DOHH2 (cell line): Measurements from ENCODE around the gene HIBADH.

ENCODE experiments used
- H3F3A ChIP-seq: fragments of 200-600 bp; sonication (generic), shearing (Covaris generic); 2 replicates; pipeline ENCODE4 v1.6.0; 2016; ENCODE audit warnings: antibody characterized with exemption, mild to moderate bottlenecking; ENCODE audit not compliant: control insufficient read depth, insufficient read depth
- H3K27ac ChIP-seq: fragments of 200-600 bp; sonication (generic); 2 replicates; pipeline ENCODE4 v1.5.1; 2014; ENCODE audit warnings: low read depth, mild to moderate bottlenecking, low read length, moderate library complexity
- H3K27me3 ChIP-seq: fragments of 200-600 bp; sonication (generic); 2 replicates; pipeline ENCODE4 v1.6.1; 2014; ENCODE audit warnings: mild to moderate bottlenecking, low read length, mixed read lengths; ENCODE audit not compliant: control insufficient read depth
- H3K36me3 ChIP-seq: fragments of 200-600 bp; sonication (generic); 2 replicates; pipeline ENCODE4 v1.6.1; 2014; ENCODE audit warnings: mild to moderate bottlenecking, low read length, moderate library complexity, mixed read lengths; ENCODE audit not compliant: control insufficient read depth
- H3K4me1 ChIP-seq: fragments of 200-600 bp; sonication (generic); 2 replicates; pipeline ENCODE4 v1.6.1; 2014; ENCODE audit warnings: mild to moderate bottlenecking, low read length, mixed read lengths; ENCODE audit not compliant: control insufficient read depth
- H3K4me2 ChIP-seq: fragments of 200-600 bp; sonication (generic); 2 replicates; pipeline ENCODE4 v1.6.0; 2014; ENCODE audit warnings: mild to moderate bottlenecking, low read length, moderate library complexity
- H3K4me3 ChIP-seq: fragments of 200-600 bp; sonication (generic); 2 replicates; pipeline ENCODE4 v1.5.1; 2014; ENCODE audit warnings: mild to moderate bottlenecking, low read length, mixed read lengths
- H3K79me2 ChIP-seq: fragments of 200-600 bp; sonication (generic); 2 replicates; pipeline ENCODE4 v1.6.1; 2014; ENCODE audit warnings: mild to moderate bottlenecking, low read length, mixed read lengths; ENCODE audit not compliant: control insufficient read depth
- H3K9me2 ChIP-seq: fragments of 200-600 bp; sonication (generic); replicated peaks from 2 replicates; pipeline ENCODE4 v1.6.1; 2014; ENCODE audit warnings: mild to moderate bottlenecking, low read length, mixed read lengths; ENCODE audit not compliant: control insufficient read depth
- H3K9me3 ChIP-seq: fragments of 200-600 bp; sonication (generic); 2 replicates; pipeline ENCODE4 v1.6.1; 2014; ENCODE audit warnings: antibody characterized with exemption, low read length, mixed read lengths; ENCODE audit not compliant: control insufficient read depth, insufficient read depth
- H4K20me1 ChIP-seq: fragments of 200-600 bp; sonication (generic); 2 replicates; pipeline ENCODE4 v1.6.0; 2014; ENCODE audit warnings: low read depth, mild to moderate bottlenecking, antibody characterized with exemption, low read length, moderate library complexity; ENCODE audit not compliant: control insufficient read depth, insufficient read depth
- CTCF ChIP-seq: fragments of 200-600 bp; sonication (generic); IDR thresholded peaks from one replicate; pipeline ENCODE4 v1.5.1; 2014; ENCODE audit warnings: antibody characterized with exemption, mild to moderate bottlenecking, low read depth, low read length; ENCODE audit not compliant: poor library complexity, severe bottlenecking
- EZH2phosphoT487 ChIP-seq: fragments of 200-600 bp; sonication (generic); IDR thresholded peaks from 2 replicates; pipeline ENCODE4 v1.6.1; 2017; ENCODE audit warnings: borderline replicate concordance, mild to moderate bottlenecking, antibody characterized with exemption, low read length, moderate library complexity, mixed read lengths

The HIBADH gene

GRCh38 chr7:27703181-27703580 is 40.5 kb upstream of the HIBADH start:
- no peaks in the 10 kb centered on the region for H3K36me3 ChIP-seq
- no peak overlapping the region for H3K4me2 ChIP-seq
- no peak for TF ChIP-seq EZH2phosphoT487
- TF ChIP-seq CTCF = no peak
- no peaks in the 10 kb centered on the region for H3K79me2 ChIP-seq
- 0 out of 2 replicates have a peak, but pooled peaks cover 6% of the 10 kb centered on the region for H3K27me3 ChIP-seq
- H3F3A ChIP-seq = 0 out of 2 replicates have a peak, but pooled peaks cover 3% of the 10 kb centered on the region
- no peak overlapping the region for H3K4me3 ChIP-seq
- H3K9me2 ChIP-seq = no peaks in the 10 kb centered on the region
- H3K9me3 ChIP-seq = no peaks in the 10 kb centered on the region
- no peaks in the 10 kb centered on the region for H4K20me1 ChIP-seq
- peaks cover 7% of the 10 kb centered on the region for H3K4me1 ChIP-seq
- H3K27ac ChIP-seq = no peak overlapping the region

GRCh38 chr7:27700501-27700900 is 37.8 kb upstream of the HIBADH start:
- no peak for TF ChIP-seq CTCF
- TF ChIP-seq EZH2phosphoT487 = no peak
- peaks cover 19% of the 10 kb centered on the region for H3K4me1 ChIP-seq
- no peak overlapping the region for H3K4me2 ChIP-seq
- H3K9me2 ChIP-seq = no peaks in the 10 kb centered on the region
- H3K27me3 ChIP-seq = 0 out of 2 replicates have a peak, but pooled peaks cover 6% of the 10 kb centered on the region
- H3K36me3 ChIP-seq = no peaks in the 10 kb centered on the region
- 0 out of 2 replicates have a peak, but pooled peaks cover 3% of the 10 kb centered on the region for H3F3A ChIP-seq
- H3K27ac ChIP-seq = no peak overlapping the region
- H3K9me3 ChIP-seq = no peaks in the 10 kb centered on the region
- H3K79me2 ChIP-seq = no peaks in the 10 kb centered on the region
- H3K4me3 ChIP-seq = no peak overlapping the region
- no peaks in the 10 kb centered on the region for H4K20me1 ChIP-seq

GRCh38 chr7:27699751-27700150 is 37.1 kb upstream of the HIBADH start:
- Histone ChIP-seq H4K20me1 (no peaks in the 10 kb centered on the region), H3K79me2 (no peaks in the 10 kb centered on the region), H3K9me3 (no peaks in the 10 kb centered on the region), H3K4me3 (no peak overlapping the region), H3K27ac (no peak overlapping the region), H3F3A (0 out of 2 replicates have a peak, but pooled peaks cover 3% of the 10 kb centered on the region), H3K9me2 (no peaks in the 10 kb centered on the region), H3K27me3 (0 out of 2 replicates have a peak, but pooled peaks cover 3% of the 10 kb centered on the region), H3K4me1 (peaks cover 19% of the 10 kb centered on the region), H3K36me3 (no peaks in the 10 kb centered on the region), H3K4me2 (no peak overlapping the region)
- TF ChIP-seq CTCF = no peak
- no peak for TF ChIP-seq EZH2phosphoT487
